Measurements from ENCODE around the gene SMIM21.

Gene SMIM21

GRCh38 chr18:75384144-75384543 is 43.4 kb downstream of the SMIM21 start:
- H3K36me3 ChIP-seq (ENCODE audit: control insufficient read depth in 5 of 5, insufficient read depth in 5 of 5, low read length in 5 of 5) = no peaks in the 10 kb centered on the region

GRCh38 chr18:75378376-75379315 is 48.9 kb downstream of the SMIM21 start:
- Histone ChIP-seq H3K9me3 (ENCODE audit: control insufficient read depth in 5 of 5, low read length in 5 of 5) (peaks cover 0 to 2% (median 0%) of the 10 kb centered on the region in 5 donors), H3K36me3 (ENCODE audit: control insufficient read depth in 5 of 5, insufficient read depth in 5 of 5, low read length in 5 of 5) (no peaks in the 10 kb centered on the region), H3K4me1 (ENCODE audit: control insufficient read depth in 5 of 5, insufficient read depth in 5 of 5, low read length in 5 of 5) (no peaks in the 10 kb centered on the region), H3K9ac (ENCODE audit: low read length in 5 of 5) (no peak overlapping the region), H3K4me3 (ENCODE audit: low read depth in 1 of 5, low read length in 5 of 5) (no peak overlapping the region), H3K27me3 (ENCODE audit: control insufficient read depth in 5 of 5, insufficient read depth in 4 of 5, low read length in 5 of 5) (peaks cover 0 to 2% (median 0%) of the 10 kb centered on the region in 5 donors), H3K27ac (ENCODE audit: low read depth, low read length) (no peak overlapping the region)

More at GRCh38 chr18:75384144-75384543, 43.4 kb downstream of the SMIM21 start:
- Histone ChIP-seq H3K4me3 (ENCODE audit: low read depth in 1 of 5, low read length in 5 of 5) (no peak overlapping the region), H3K27ac (ENCODE audit: low read depth, low read length) (no peak overlapping the region), H3K4me1 (ENCODE audit: control insufficient read depth in 5 of 5, insufficient read depth in 5 of 5, low read length in 5 of 5) (no peaks in the 10 kb centered on the region), H3K9me3 (ENCODE audit: control insufficient read depth in 5 of 5, low read length in 5 of 5) (peaks cover 0 to 2% (median 0%) of the 10 kb centered on the region in 5 donors), H3K9ac (ENCODE audit: low read length in 5 of 5) (no peak overlapping the region), H3K27me3 (ENCODE audit: control insufficient read depth in 5 of 5, insufficient read depth in 4 of 5, low read length in 5 of 5) (peaks cover 0 to 2% (median 0%) of the 10 kb centered on the region in 5 donors)

GRCh38 chr18:75377926-75378325 is 49.6 kb downstream of the SMIM21 start:
- H3K9me3 ChIP-seq (ENCODE audit: control insufficient read depth in 5 of 5, low read length in 5 of 5) = peaks cover 0 to 2% (median 0%) of the 10 kb centered on the region in 5 donors
- no peak overlapping the region for H3K9ac ChIP-seq (ENCODE audit: low read length in 5 of 5)
- H3K4me1 ChIP-seq (ENCODE audit: control insufficient read depth in 5 of 5, insufficient read depth in 5 of 5, low read length in 5 of 5) = no peaks in the 10 kb centered on the region
- peaks cover 0 to 2% (median 0%) of the 10 kb centered on the region in 5 donors for H3K27me3 ChIP-seq (ENCODE audit: control insufficient read depth in 5 of 5, insufficient read depth in 4 of 5, low read length in 5 of 5)
- no peaks in the 10 kb centered on the region for H3K36me3 ChIP-seq (ENCODE audit: control insufficient read depth in 5 of 5, insufficient read depth in 5 of 5, low read length in 5 of 5)
- no peak overlapping the region for H3K4me3 ChIP-seq (ENCODE audit: low read depth in 1 of 5, low read length in 5 of 5)
- H3K27ac ChIP-seq (ENCODE audit: low read depth, low read length) = no peak overlapping the region

GRCh38 chr18:75377258-75377657 is 50.2 kb downstream of the SMIM21 start:
- Histone ChIP-seq H3K36me3 (ENCODE audit: control insufficient read depth in 5 of 5, insufficient read depth in 5 of 5, low read length in 5 of 5) (no peaks in the 10 kb centered on the region), H3K27me3 (ENCODE audit: control insufficient read depth in 5 of 5, insufficient read depth in 4 of 5, low read length in 5 of 5) (peaks cover 0 to 2% (median 0%) of the 10 kb centered on the region in 5 donors), H3K4me1 (ENCODE audit: control insufficient read depth in 5 of 5, insufficient read depth in 5 of 5, low read length in 5 of 5) (no peaks in the 10 kb centered on the region), H3K4me3 (ENCODE audit: low read depth in 1 of 5, low read length in 5 of 5) (no peak overlapping the region), H3K9ac (ENCODE audit: low read length in 5 of 5) (no peak overlapping the region), H3K9me3 (ENCODE audit: control insufficient read depth in 5 of 5, low read length in 5 of 5) (peaks cover 0 to 2% (median 0%) of the 10 kb centered on the region in 5 donors), H3K27ac (ENCODE audit: low read depth, low read length) (no peak overlapping the region)

- no peak overlapping the region for H3K9ac ChIP-seq (ENCODE audit: low read length in 5 of 5)
- H3K4me1 ChIP-seq (ENCODE audit: control insufficient read depth in 5 of 5, insufficient read depth in 5 of 5, low read length in 5 of 5) = no peaks in the 10 kb centered on the region
- no peak overlapping the region for H3K27ac ChIP-seq (ENCODE audit: low read depth, low read length)
- no peaks in the 10 kb centered on the region for H3K36me3 ChIP-seq (ENCODE audit: control insufficient read depth in 5 of 5, insufficient read depth in 5 of 5, low read length in 5 of 5)
- peaks cover 0 to 2% (median 0%) of the 10 kb centered on the region in 5 donors for H3K9me3 ChIP-seq (ENCODE audit: control insufficient read depth in 5 of 5, low read length in 5 of 5)
- peaks cover 0 to 2% (median 0%) of the 10 kb centered on the region in 5 donors for H3K27me3 ChIP-seq (ENCODE audit: control insufficient read depth in 5 of 5, insufficient read depth in 4 of 5, low read length in 5 of 5)
- H3K4me3 ChIP-seq (ENCODE audit: low read depth in 1 of 5, low read length in 5 of 5) = no peak overlapping the region
Measured at GRCh38 chr18:75376004-75376403, 51.5 kb downstream of the SMIM21 start.

- Histone ChIP-seq H3K36me3 (ENCODE audit: control insufficient read depth in 5 of 5, insufficient read depth in 5 of 5, low read length in 5 of 5) (no peaks in the 10 kb centered on the region), H3K9ac (ENCODE audit: low read length in 5 of 5) (no peak overlapping the region), H3K4me3 (ENCODE audit: low read depth in 1 of 5, low read length in 5 of 5) (no peak overlapping the region), H3K27me3 (ENCODE audit: control insufficient read depth in 5 of 5, insufficient read depth in 4 of 5, low read length in 5 of 5) (peaks cover 0 to 2% (median 0%) of the 10 kb centered on the region in 5 donors), H3K9me3 (ENCODE audit: control insufficient read depth in 5 of 5, low read length in 5 of 5) (peaks cover 0 to under 1% (median 0%) of the 10 kb centered on the region in 5 donors), H3K27ac (ENCODE audit: low read depth, low read length) (no peak overlapping the region), H3K4me1 (ENCODE audit: control insufficient read depth in 5 of 5, insufficient read depth in 5 of 5, low read length in 5 of 5) (no peaks in the 10 kb centered on the region)
Measured at GRCh38 chr18:75375341-75375740, 52.2 kb downstream of the SMIM21 start.

GRCh38 chr18:75374466-75374865 is 53.0 kb downstream of the SMIM21 start:
- Histone ChIP-seq H3K9ac (ENCODE audit: low read length in 5 of 5) (no peak overlapping the region), H3K27ac (ENCODE audit: low read depth, low read length) (no peak overlapping the region), H3K9me3 (ENCODE audit: control insufficient read depth in 5 of 5, low read length in 5 of 5) (no peaks in the 10 kb centered on the region), H3K36me3 (ENCODE audit: control insufficient read depth in 5 of 5, insufficient read depth in 5 of 5, low read length in 5 of 5) (no peaks in the 10 kb centered on the region), H3K4me1 (ENCODE audit: control insufficient read depth in 5 of 5, insufficient read depth in 5 of 5, low read length in 5 of 5) (no peaks in the 10 kb centered on the region), H3K4me3 (ENCODE audit: low read depth in 1 of 5, low read length in 5 of 5) (no peak overlapping the region), H3K27me3 (ENCODE audit: control insufficient read depth in 5 of 5, insufficient read depth in 4 of 5, low read length in 5 of 5) (peaks cover 0 to 2% (median 0%) of the 10 kb centered on the region in 5 donors)

GRCh38 chr18:75369026-75369721 is 58.3 kb downstream of the SMIM21 start:
- H3K27me3 ChIP-seq (ENCODE audit: control insufficient read depth in 5 of 5, insufficient read depth in 4 of 5, low read length in 5 of 5) = no peaks in the 10 kb centered on the region
- H3K4me1 ChIP-seq (ENCODE audit: control insufficient read depth in 5 of 5, insufficient read depth in 5 of 5, low read length in 5 of 5) = peaks cover 0 to 5% (median 0%) of the 10 kb centered on the region in 5 donors
- H3K9ac ChIP-seq (ENCODE audit: low read length in 5 of 5) = no peak overlapping the region
- H3K27ac ChIP-seq (ENCODE audit: low read depth, low read length) = no peak overlapping the region
- no peak overlapping the region for H3K4me3 ChIP-seq (ENCODE audit: low read depth in 1 of 5, low read length in 5 of 5)
- H3K9me3 ChIP-seq (ENCODE audit: control insufficient read depth in 5 of 5, low read length in 5 of 5) = no peaks in the 10 kb centered on the region
- no peaks in the 10 kb centered on the region for H3K36me3 ChIP-seq (ENCODE audit: control insufficient read depth in 5 of 5, insufficient read depth in 5 of 5, low read length in 5 of 5)

- H3K4me1 ChIP-seq (ENCODE audit: control insufficient read depth in 5 of 5, insufficient read depth in 5 of 5, low read length in 5 of 5) = peaks cover 0 to 9% (median 0%) of the 10 kb centered on the region in 5 donors
- peaks cover 0 to 8% (median 6%) of the 10 kb centered on the region in 5 donors for H3K27me3 ChIP-seq (ENCODE audit: control insufficient read depth in 5 of 5, insufficient read depth in 4 of 5, low read length in 5 of 5)
- H3K27ac ChIP-seq (ENCODE audit: low read depth, low read length) = no peak overlapping the region
- H3K36me3 ChIP-seq (ENCODE audit: control insufficient read depth in 5 of 5, insufficient read depth in 5 of 5, low read length in 5 of 5) = no peaks in the 10 kb centered on the region
- H3K9ac ChIP-seq (ENCODE audit: low read length in 5 of 5) = no peak overlapping the region
- H3K9me3 ChIP-seq (ENCODE audit: control insufficient read depth in 5 of 5, low read length in 5 of 5) = no peaks in the 10 kb centered on the region
- H3K4me3 ChIP-seq (ENCODE audit: low read depth in 1 of 5, low read length in 5 of 5) = no peak overlapping the region
Measured at GRCh38 chr18:75365837-75366236, 61.7 kb downstream of the SMIM21 start.

- H3K27me3 ChIP-seq (ENCODE audit: control insufficient read depth in 5 of 5, insufficient read depth in 4 of 5, low read length in 5 of 5) = peaks cover 0 to 9% (median 8%) of the 10 kb centered on the region in 5 donors
- peaks cover 0 to 9% (median 0%) of the 10 kb centered on the region in 5 donors for H3K4me1 ChIP-seq (ENCODE audit: control insufficient read depth in 5 of 5, insufficient read depth in 5 of 5, low read length in 5 of 5)
Measured at GRCh38 chr18:75365254-75365629, 62.3 kb downstream of the SMIM21 start.

More at GRCh38 chr18:75365254-75365629, 62.3 kb downstream of the SMIM21 start:
- no peak overlapping the region for H3K4me3 ChIP-seq (ENCODE audit: low read depth in 1 of 5, low read length in 5 of 5)
- no peaks in the 10 kb centered on the region for H3K9me3 ChIP-seq (ENCODE audit: control insufficient read depth in 5 of 5, low read length in 5 of 5)
- H3K36me3 ChIP-seq (ENCODE audit: control insufficient read depth in 5 of 5, insufficient read depth in 5 of 5, low read length in 5 of 5) = no peaks in the 10 kb centered on the region
- H3K9ac ChIP-seq (ENCODE audit: low read length in 5 of 5) = no peak overlapping the region
- H3K27ac ChIP-seq (ENCODE audit: low read depth, low read length) = no peak overlapping the region
